ENCODE results near the gene ST7L. TPM values are rescaled to one million over a fixed set of nuclear protein-coding genes. Genes with fewer than 3 reads are reported as not detected.

The ST7L gene
- total RNA-seq, 1 experiment from 2014 or later: 22.5 TPM

- DNase-seq (ENCODE audit: low spot score): no peak
Measured at GRCh38 chr1:112515311-112516009, 103.5 kb downstream of the ST7L start.

GRCh38 chr1:112514901-112515300, 104.0 kb downstream of the ST7L start:
- no peak for DNase-seq (ENCODE audit: low spot score)

GRCh38 chr1:112513112-112513870, 105.7 kb downstream of the ST7L start:
- no peak for DNase-seq (ENCODE audit: low spot score)

GRCh38 chr1:112511897-112512296, 107.0 kb downstream of the ST7L start:
- no peak for DNase-seq (ENCODE audit: low spot score)

GRCh38 chr1:112510340-112510739, 108.6 kb downstream of the ST7L start:
- no peak for DNase-seq (ENCODE audit: low spot score)

GRCh38 chr1:112509660-112510178, 109.2 kb downstream of the ST7L start:
- DNase-seq (ENCODE audit: low spot score): no peak

- DNase-seq (ENCODE audit: low spot score): no peak
Measured at GRCh38 chr1:112509005-112509659, 109.8 kb downstream of the ST7L start.

GRCh38 chr1:112508278-112509004, 110.5 kb downstream of the ST7L start, which contains the start of gene WNT2B:
WNT2B (plus strand) TSS chr1:112508965; CDS start chr1:112509263, 298 bp downstream.
- DNase-seq (ENCODE audit: low spot score): peak; percentile 17

GRCh38 chr1:112507921-112508277, 111.0 kb downstream of the ST7L start:
- DNase-seq (ENCODE audit: low spot score): no peak

- no peak for DNase-seq (ENCODE audit: low spot score)
Measured at GRCh38 chr1:112507336-112507735, 111.6 kb downstream of the ST7L start.

- no peak for DNase-seq (ENCODE audit: low spot score)
Measured at GRCh38 chr1:112506731-112507130, 112.2 kb downstream of the ST7L start.

GRCh38 chr1:112506306-112506705, 112.6 kb downstream of the ST7L start:
- no peak for DNase-seq (ENCODE audit: low spot score)

GRCh38 chr1:112505878-112506277, 113.1 kb downstream of the ST7L start:
- DNase-seq (ENCODE audit: low spot score): no peak

- DNase-seq (ENCODE audit: low spot score): no peak
Measured at GRCh38 chr1:112505400-112505785, 113.5 kb downstream of the ST7L start.

- DNase-seq (ENCODE audit: low spot score): no peak
Measured at GRCh38 chr1:112504661-112505399, 114.1 kb downstream of the ST7L start.

GRCh38 chr1:112504001-112504660, 114.8 kb downstream of the ST7L start:
- DNase-seq (ENCODE audit: low spot score): no peak

- no peak for DNase-seq (ENCODE audit: low spot score)
Measured at GRCh38 chr1:112502826-112503225, 116.1 kb downstream of the ST7L start.

GRCh38 chr1:112501810-112502641, 116.9 kb downstream of the ST7L start:
- peak; percentile 73 for DNase-seq (ENCODE audit: low spot score)

- no peak for DNase-seq (ENCODE audit: low spot score)
Measured at GRCh38 chr1:112496290-112496689, 122.7 kb downstream of the ST7L start.

All from HT-29 (cell line).